Measurements from ENCODE around the gene PIH1D1. TPM values are rescaled to one million over a fixed set of nuclear protein-coding genes. Genes with fewer than 3 reads are reported as not detected.

PIH1D1 gene
- total RNA-seq, 4 donors from 2014 or later: 67.2 to 82.4 (median 72.5) TPM

DNA sequence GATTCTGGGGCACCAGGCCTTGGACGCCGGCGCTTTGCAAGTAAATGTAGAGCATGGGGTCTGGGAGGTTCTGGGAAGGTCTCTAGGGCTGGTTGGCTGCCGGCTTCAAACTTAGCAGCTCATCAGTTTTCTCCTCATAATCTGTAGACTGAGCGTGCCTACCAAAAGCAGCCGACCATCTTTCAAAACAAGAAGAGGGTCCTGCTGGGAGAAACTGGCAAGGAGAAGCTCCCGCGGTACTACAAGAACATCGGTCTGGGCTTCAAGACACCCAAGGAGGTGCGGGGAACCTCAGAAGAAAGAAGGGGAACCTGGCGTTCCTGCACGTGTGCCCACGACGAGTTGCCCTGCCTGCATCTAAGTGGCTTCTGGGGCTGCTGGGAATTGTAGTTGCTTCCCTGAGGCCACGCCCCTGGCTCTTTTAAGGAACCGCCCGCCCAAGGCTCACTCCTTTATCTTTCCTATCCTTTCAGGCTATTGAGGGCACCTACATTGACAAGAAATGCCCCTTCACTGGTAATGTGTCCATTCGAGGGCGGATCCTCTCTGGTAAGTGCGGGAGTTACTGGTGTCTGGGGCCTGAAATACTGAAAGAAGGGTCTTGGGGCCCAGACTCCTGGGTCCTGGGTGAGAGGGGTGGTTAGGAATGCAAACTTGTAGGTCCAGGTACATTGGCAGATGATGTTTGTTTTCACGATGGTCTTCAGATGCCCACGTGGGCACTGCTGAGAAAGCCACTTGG, 45.6 kb upstream of the PIH1D1 start:
- peak overlapping the region; percentile 67 to 87 for H3K4me3 ChIP-seq
- TF ChIP-seq EP300 (IDR thresholded peaks at IDR 0.05) (no peak), POLR2AphosphoS5 (IDR thresholded peaks at IDR 0.05) (no peak), POLR2A (IDR thresholded peaks at IDR 0.05) (peak in 1 of 2 donors; percentile 24), CTCF (IDR thresholded peaks at IDR 0.05) (no peak)
- peaks cover 8 to 58% (median 26%) of the 10 kb centered on the region in 3 donors for H3K4me1 ChIP-seq
- 25 to 50% methylated on average over 7 to 11 of the region's 22 CpGs for WGBS, 2 donors (ENCODE audit: low coverage in 1 of 2)
- ATAC-seq: no peak
- H3K36me3 ChIP-seq: peaks cover 0 to 47% of the 10 kb centered on the region in 2 donors
- H3K9me3 ChIP-seq: no peaks in the 10 kb centered on the region
- peak overlapping the region; percentile 79 to 96 (median 91) for H3K27ac ChIP-seq
- no peaks in the 10 kb centered on the region for H3K27me3 ChIP-seq

- Histone ChIP-seq H3K27me3 (no peaks in the 10 kb centered on the region), H3K27ac (peak overlapping the region; percentile 79 to 96 (median 91)), H3K4me3 (peak overlapping the region; percentile 67 to 87), H3K4me1 (peaks cover 8 to 57% (median 26%) of the 10 kb centered on the region in 3 donors), H3K36me3 (peaks cover 0 to 53% of the 10 kb centered on the region in 2 donors), H3K9me3 (no peaks in the 10 kb centered on the region)
- TF ChIP-seq POLR2A (IDR thresholded peaks at IDR 0.05) (no peak), EP300 (IDR thresholded peaks at IDR 0.05) (no peak), POLR2AphosphoS5 (IDR thresholded peaks at IDR 0.05) (no peak), CTCF (IDR thresholded peaks at IDR 0.05) (no peak)
- 0 to 1% methylated on average over 5 to 11 of the region's 11 CpGs for WGBS, 2 donors (ENCODE audit: low coverage in 1 of 2)
- ATAC-seq: no peak
Observed at GRCh38 chr19:49496574-49497008, 45.0 kb upstream of the PIH1D1 start.

- no peak for ATAC-seq
- no peaks in the 10 kb centered on the region for H3K27me3 ChIP-seq
- H3K27ac ChIP-seq: peak overlapping the region in 1 of 4 donors; percentile 35
- peaks cover 7 to 58% of the 10 kb centered on the region in 2 donors for H3K36me3 ChIP-seq
- WGBS, 2 donors (ENCODE audit: low coverage in 1 of 2): 48 to 72% methylated on average over 7 to 11 of the region's 12 CpGs
- H3K9me3 ChIP-seq: no peaks in the 10 kb centered on the region
- no peak for TF ChIP-seq POLR2A (IDR thresholded peaks at IDR 0.05)
- TF ChIP-seq POLR2AphosphoS5 (IDR thresholded peaks at IDR 0.05): no peak
- TF ChIP-seq CTCF (IDR thresholded peaks at IDR 0.05): no peak
- TF ChIP-seq EP300 (IDR thresholded peaks at IDR 0.05): no peak
- no peak overlapping the region for H3K4me3 ChIP-seq
- H3K4me1 ChIP-seq: peaks cover 14 to 51% (median 27%) of the 10 kb centered on the region in 3 donors
Observed at GRCh38 chr19:49492573-49493405, 41.2 kb upstream of the PIH1D1 start.

GRCh38 chr19:49491804-49492572, 40.4 kb upstream of the PIH1D1 start:
- no peak for ATAC-seq
- no peak overlapping the region for H3K27ac ChIP-seq
- TF ChIP-seq POLR2A (IDR thresholded peaks at IDR 0.05) (no peak), POLR2AphosphoS5 (IDR thresholded peaks at IDR 0.05) (no peak), EP300 (IDR thresholded peaks at IDR 0.05) (no peak), CTCF (IDR thresholded peaks at IDR 0.05) (no peak)
- H3K4me3 ChIP-seq: no peak overlapping the region
- WGBS, 2 donors (ENCODE audit: low coverage in 1 of 2): 24 to 63% methylated on average over 2 to 6 of the region's 7 CpGs
- peaks cover 7 to 44% (median 20%) of the 10 kb centered on the region in 3 donors for H3K4me1 ChIP-seq
- peaks cover 7 to 50% of the 10 kb centered on the region in 2 donors for H3K36me3 ChIP-seq
- no peaks in the 10 kb centered on the region for H3K27me3 ChIP-seq
- H3K9me3 ChIP-seq: no peaks in the 10 kb centered on the region
